DMS 273 (cell line): ENCODE data around the gene LIPN.

Experiments
- DNase-seq: peaks from one replicate; lab custom pipeline; 2025; ENCODE audit not compliant: unreplicated experiment; lab: John Stamatoyannopoulos, UW

LIPN gene

DNA sequence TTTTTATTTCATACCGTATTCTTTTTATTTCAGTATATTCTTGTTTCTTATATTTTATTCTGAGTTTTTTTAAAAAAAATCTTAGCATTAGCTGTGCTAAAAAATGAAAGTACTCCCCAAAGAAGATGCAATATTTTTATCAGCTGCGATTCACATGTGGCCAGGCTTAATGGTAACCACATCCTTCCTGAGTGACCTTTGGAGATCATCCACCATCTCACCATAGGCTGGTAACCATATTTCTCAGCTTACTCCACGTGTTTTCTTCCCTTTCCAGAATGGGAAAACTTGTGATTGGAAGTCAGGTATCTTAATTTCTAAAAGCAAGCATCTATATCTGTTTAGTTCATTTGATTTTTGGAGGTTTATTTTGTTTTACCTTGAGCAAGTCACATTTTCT lies 23.9 kb downstream of the LIPN start:
- DNase-seq = no peak

GRCh38 chr10:88786032-88786770 lies 26.4 kb downstream of the LIPN start:
- no peak for DNase-seq

DNA sequence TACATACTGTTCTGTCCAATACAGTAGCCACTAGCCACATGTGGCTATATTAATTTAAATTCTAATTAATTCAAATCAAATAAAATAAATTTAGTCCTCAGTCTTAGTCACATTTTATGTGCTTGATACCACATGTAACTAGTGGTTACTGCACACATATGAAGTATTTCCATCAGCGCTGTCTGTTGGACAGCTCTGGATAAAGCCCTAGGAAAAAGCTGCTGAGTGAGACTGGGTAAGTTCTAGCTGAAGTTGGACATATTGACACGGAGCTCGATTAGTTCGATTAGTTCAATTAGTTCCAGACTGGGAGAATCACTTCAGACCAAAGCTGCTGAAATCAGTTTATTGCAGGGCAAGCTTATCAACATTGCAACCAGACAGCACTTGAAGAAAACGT lies 27.6 kb downstream of the LIPN start:
- no peak for DNase-seq

DNA sequence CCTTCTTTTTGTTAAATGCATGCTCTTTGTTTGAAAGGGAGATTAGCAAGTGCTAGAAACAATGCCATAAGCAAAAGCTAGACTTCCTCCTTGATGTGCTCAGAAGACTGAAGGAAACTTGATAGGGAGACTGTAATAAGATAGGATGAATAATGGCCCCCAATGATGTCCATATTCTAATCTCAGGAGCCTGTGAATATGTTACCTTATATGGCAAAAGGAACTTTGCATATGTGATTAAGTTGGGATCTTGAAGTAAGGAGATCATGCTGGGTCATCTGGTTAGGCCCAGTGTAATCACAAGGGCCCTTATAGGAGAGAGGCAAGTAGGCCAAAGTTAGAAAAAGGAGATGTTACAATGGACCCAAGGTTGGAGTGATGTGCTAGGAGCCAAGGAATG lies 29.1 kb downstream of the LIPN start:
- no peak for DNase-seq

DNA sequence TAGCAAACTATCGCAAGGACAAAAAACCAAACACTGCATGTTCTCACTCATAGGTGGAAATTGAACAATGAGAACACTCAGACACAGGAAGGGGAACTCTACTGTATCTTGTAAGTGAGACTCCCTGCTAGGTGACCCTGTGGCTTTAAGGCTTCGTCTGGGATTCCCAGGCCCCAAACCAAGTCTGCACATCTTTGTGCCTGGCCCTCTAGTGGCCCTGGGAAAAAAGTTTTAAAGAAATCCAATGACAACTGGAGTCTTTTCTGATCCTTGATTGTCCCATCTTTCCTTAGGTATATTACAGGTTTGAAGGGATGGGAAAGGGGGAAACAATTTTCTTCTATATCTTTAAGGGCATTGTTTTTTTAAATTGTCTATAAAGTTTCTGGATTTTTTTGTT lies 32.1 kb downstream of the LIPN start:
- peak; percentile 52 for DNase-seq

DNA sequence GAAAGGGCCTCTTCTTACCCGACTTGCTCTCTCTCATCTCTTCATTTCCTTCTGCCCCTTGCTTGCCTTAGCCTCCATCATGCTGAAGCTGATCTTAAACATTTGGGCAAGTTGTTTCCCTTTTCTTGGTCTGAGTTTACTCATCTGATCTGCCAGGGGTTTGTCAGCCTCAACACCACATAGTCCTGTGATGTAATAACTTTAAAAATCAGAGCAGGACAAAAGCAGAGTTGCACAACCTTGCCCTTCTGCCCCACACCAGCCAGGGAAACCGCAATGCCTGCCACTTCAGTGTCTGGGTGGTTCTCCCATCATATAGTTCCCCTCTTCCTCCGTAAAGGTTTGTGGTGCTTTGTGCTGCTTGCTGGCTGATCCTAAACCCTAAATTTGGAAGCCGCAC lies 32.8 kb downstream of the LIPN start:
- DNase-seq = no peak

- DNase-seq = no peak
Observed at GRCh38 chr10:88793712-88794299, 34.0 kb downstream of the LIPN start.

GRCh38 chr10:88794731-88795130 lies 34.9 kb downstream of the LIPN start:
- no peak for DNase-seq

DNA sequence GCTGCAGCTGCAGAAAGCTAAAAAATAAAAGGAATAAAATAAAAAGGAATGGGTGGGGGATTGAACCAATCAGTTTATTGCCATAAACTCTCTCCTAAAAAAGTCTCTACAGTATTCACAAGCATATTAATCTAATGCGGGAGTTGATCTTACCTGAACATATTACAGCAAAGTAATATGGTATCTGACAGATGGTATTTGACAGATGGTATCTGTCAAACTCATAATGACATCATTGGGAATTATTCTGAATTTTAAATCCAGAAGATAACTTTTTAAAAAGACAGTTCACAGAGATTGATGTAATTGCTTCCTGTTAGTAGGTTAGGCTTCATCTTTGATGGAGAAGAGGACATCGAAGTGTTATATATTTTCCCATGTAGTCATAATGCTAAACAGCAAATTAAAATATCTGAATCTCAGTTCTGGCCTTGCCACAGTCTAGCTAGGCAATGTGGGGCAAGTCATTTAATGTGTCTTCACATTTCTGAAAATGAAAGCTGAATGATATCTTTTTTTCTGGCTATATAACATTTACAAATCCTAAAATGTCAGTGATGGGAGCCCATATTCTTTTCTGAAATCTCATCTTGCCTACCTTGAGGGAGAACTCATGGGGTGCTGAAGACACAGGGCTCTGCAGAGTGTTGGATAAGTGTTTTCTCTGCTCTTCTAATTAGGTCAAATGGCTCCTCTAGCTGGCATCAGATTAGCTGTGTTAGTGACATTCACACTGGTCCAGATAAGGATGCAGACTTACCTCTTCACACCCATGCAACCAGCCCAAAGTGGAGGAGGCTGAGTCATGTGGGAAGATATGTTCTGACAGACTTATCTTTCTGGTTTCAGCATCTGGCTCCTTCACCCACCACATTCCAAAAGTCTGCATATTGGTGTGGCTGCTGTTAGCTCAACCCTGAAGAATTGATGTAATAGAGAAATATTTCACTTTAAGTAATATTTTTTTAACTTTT lies 40.6 kb downstream of the LIPN start:
- peak; percentile 51 for DNase-seq

DNA sequence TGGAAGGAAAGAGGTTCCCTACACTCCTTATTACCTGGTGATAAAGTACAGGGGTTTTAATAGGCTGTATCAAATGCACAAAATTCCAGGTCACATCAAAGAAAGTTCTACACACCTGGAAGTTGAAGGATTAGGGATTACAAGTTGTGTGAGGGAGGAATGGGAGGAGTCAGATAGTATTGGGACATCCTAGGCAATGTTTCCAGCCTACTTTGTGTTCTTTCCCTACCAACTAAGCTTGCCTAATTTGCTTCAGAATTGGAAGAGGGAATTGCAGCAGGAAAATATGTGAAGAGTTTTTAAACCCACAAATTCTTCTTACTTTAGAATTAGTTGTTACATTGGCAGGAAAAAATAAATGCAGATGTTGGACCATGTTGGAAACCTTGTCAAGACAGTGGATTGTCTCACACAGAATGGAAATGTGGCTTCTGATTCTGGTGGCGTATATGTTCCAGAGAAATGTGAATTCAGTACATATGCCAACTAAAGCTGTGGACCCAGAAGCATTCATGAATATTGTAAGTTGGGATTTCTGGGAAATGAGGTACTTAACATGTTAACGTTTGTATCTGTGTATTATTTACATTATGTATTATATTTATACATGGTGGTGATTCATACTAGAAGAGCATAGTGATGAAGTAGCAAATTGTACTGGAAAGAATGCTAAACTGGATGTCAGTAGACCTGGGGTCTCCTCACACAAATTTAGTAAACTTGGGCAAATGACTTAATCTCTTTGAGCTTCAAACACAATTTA lies 42.9 kb downstream of the LIPN start, which contains the start of gene LIPM:
TSS of gene LIPM (plus strand) at position 208 of the 763 bp plus-strand sequence. CDS start at position 375, 167 bp downstream.
- no peak for DNase-seq

DNA sequence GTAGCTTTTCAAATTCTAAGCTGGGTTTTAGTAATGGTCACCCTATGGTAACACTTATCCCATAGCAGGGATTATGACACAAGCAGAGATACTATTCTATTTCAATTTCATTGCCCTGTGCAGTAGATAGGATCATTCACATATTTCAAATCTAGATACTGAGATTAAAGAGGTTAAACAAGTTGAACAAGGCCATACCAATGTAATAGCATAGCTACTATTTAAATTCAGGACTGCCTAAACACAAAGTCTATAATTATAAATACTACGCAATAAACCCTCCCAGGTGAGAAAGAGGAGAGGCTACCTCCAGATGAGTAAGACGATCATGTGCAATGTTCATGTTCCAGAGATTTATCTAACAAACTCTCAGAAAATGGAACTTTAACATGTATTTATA lies 43.8 kb downstream of the LIPN start:
- no peak for DNase-seq

GRCh38 chr10:88804083-88804812 lies 44.4 kb downstream of the LIPN start:
- peak; percentile 2 for DNase-seq

DNA sequence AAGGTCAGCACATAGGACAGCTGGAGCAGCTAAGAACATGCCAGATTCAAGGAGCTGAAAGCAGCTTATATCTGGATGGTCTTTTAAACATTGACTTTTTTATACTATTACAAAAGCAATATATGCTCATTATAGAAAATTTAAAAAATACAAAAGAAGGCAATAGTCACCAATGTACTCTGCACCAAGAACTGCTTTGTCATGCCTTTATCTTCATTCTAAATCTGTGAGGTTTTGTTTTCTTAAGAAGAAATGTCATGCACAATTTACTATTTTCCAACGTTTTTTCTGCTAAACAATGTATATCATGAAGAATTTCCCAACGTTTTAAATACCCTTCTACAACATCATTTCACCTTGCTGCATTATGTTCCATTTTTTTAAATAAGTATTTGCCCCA lies 45.5 kb downstream of the LIPN start:
- DNase-seq = no peak

GRCh38 chr10:88805924-88806323 lies 46.1 kb downstream of the LIPN start:
- no peak for DNase-seq

- no peak for DNase-seq
Observed at GRCh38 chr10:88809621-88810020, 49.8 kb downstream of the LIPN start.

DNA sequence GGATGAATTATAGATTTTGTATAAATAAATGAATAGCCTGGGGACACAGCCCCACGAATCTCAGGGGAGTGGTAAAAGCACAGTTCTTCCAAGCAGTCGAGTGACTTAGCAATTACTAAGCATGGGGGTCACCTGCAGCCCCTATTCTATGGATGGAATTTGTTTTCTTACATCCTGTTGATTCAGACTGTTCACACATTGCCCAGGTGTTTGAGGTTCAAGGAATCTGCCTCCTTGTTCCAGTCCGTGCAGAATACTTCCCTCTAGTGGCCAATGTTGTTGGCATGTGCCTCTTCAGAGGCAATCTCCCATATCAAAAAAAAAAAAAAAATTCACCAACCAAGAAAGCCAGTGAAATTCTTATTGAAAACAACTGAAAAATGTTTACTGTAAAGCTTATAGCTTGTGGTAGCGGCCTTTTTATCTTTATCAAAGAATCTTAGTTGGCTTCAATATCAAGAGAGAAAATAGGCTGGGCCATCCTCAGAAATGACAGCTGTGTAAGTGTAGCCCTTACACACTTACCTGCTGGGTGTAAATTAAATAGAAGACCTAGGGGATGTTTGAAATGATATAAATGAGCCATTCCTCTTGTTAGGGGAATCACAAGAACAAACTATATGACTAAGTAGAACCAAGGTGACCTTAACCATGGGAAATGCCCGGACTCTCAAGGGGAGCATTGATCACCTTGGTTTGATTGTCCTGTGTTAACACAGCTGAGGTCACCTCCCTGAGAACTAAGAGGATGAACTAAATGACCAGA lies 50.6 kb downstream of the LIPN start:
- DNase-seq = peak; percentile 65

DNA sequence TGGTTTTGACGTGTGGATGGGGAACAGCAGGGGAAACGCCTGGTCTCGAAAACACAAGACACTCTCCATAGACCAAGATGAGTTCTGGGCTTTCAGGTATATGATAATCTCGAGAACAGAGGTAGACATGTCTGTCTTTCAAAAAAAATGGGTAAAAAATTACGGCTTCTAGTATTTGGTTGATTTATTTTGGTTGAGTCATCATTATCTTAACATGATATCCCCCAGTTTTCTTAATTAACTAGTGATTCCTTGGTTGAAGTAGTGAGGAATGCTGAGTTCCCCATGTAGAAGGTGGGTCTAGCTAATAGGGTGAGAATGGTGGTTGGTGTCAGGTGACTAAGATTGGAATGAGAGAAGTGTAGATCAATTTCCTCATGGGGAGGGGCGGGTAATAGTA lies 53.4 kb downstream of the LIPN start:
- no peak for DNase-seq

- no peak for DNase-seq
Observed at GRCh38 chr10:88819290-88819689, 59.5 kb downstream of the LIPN start.

- peak; percentile 13 for DNase-seq
Observed at GRCh38 chr10:88820748-88821401, 61.1 kb downstream of the LIPN start.
